Left cardiac atrium (tissue), 4 donors: ENCODE measurements around the gene IRAK4. TPM values are rescaled to one million over a fixed set of nuclear protein-coding genes. Genes with fewer than 3 reads are reported as not detected.

ENCODE experiments used
- ATAC-seq, 2 donors: fragments of 200-7000 bp; cut with Tn5 transposase; one replicate each; pipeline ENCODE4 v1.9.1; 2020; ENCODE audit warnings: mild to moderate bottlenecking in 2 of 2, moderate library complexity in 2 of 2
- DNase-seq: peaks from one replicate; pipeline ENCODE4 v3.0.0-alpha.2; 2020
- intact Hi-C, 2 donors: fragments of 100-400 bp; cut with DNase I; formaldehyde crosslinking; loops; one replicate each; pipeline versions ENCODE4 v1.14.1 to v1.15.1; 2022 to 2023
- total RNA-seq, 2 donors: library from RNA; stranded (reverse); fragmentation: NEBNext Ultra II Directional; extraction: Animal tissue kit (Norgen Biotek cat#: 25700); gene quantifications; one replicate each; pipeline ENCODE4 v1.2.1, GENCODE V29; 2021
- donor health status: DM: no; HTN: yes; CAD: no.
- donor health status: DM: no; HTN: yes; CAD: no; lungs with severe emphysema.
- donor health status: DM: yes; HTN: yes; CAD: no.
- donor health status: Dilated cardiomyopathy.

The IRAK4 gene
- total RNA-seq, 2 donors from 2014 or later, result 9.7 to 10.7 TPM

GRCh38 chr12:43826681-43827080 is 67.9 kb downstream of the IRAK4 start:
- DNase-seq, result no peak
- intact Hi-C loops, result no loop called here
- ATAC-seq, result no peak

GRCh38 chr12:43827093-43827492 is 68.3 kb downstream of the IRAK4 start:
- ATAC-seq (no peak), DNase-seq (no peak)
- intact Hi-C loops, result no loop called here

- ATAC-seq (no peak), DNase-seq (no peak)
- intact Hi-C loops, result no loop called here
Measured at GRCh38 chr12:43832463-43833168, 73.9 kb downstream of the IRAK4 start.

DNA sequence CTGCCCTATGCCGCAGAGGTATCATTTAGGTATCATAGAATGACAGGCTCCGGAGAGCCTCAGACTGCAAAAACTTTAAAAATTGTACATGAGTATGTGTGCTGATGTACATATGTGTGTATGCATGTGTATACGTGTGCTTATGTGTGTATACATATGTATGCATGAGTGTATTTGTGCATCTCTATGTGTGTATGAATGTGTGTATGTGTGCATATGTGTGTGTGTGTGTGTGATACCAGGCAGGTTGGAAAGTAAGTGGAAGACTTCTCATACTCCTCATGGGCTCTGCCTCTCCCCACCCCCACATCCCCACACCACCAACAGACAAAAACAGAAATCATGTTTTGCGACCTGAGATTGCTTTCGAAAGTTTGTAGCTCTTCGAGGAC is 76.5 kb downstream of the IRAK4 start:
- intact Hi-C loops, result no loop called here
- peak; percentile 2 to 4 for ATAC-seq
- DNase-seq, result no peak

DNA sequence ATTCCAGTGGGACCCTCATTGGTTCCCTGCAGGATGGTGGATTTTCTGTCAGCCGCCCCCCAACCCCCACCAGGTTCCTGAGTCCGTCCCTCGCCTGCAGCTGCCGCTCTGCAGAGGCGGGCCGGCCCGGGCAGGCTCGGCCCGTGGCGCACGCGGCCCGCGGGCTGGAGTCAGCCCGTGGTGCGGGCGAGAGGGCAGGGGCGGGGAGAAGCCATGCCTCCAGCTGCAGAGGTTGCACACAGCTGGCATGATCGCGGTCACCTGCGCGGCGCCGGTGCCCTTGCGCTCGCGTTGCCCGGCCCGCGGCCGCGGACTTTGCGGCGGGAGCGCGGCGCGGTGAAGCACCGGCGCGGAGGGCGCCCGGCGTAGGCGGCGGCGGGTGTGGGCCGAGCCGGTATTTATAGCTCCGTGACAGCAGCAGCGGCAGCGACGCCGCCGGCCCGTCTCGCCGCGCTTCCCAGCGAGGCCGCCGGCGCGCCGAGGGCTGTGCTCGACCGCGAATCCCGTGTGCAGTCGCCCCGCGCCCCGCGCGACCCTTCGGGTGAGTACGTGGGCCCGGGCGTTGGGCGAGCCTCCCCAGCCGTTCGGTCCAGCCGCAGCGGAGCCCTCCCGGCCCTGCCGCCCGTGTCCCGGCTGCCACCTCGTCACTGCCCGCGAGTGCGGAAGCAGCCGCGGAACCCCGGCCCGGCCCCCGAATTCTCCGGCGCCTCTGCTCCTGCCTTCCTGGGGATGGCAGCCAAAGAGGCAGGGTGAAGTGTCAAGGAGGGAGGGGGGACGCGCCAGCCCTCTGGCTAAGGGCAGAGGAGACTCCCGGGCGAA is 77.1 kb downstream of the IRAK4 start, which contains the start of gene TMEM117:
TSS of gene TMEM117 (plus strand) at position 426 of the 819 bp plus-strand sequence.
- ATAC-seq (peak; percentile 94), DNase-seq (peak; percentile 88)
- intact Hi-C loops, result loop anchor here in 1 of 2 donors (2.0 kb wide), 1 partner anchor 29 kb away; the partner anchor contains the start of gene TWF1

DNA sequence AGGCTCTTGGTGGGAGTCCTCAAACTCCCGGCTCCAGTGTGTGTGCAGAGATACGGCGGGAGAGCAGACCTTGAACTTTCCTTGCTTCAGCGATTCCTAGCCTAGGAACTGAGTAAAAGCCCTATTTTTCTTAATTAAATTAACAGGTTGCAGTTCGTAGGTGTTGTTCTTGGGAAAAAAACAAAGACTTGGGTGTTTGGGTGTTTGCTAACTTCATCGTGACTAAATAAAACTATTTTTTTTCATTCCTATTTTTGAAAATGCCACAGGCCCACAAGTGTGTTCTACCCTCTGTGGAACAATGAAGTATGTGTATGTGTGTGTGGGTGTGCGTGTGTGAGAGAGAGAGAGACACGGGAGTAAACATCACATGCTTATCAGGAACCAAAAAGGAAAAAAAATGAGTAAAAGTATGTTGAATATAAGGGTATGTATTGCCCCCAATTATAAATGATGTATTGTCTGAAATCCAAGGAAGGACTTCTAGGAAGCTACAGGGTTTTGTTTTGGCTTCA is 77.8 kb downstream of the IRAK4 start:
- no peak for DNase-seq
- intact Hi-C loops, result loop anchor here in 1 of 2 donors (2.0 kb wide), 1 partner anchor 30 kb away; the partner anchor contains the start of gene TWF1
- peak in 1 of 2 donors; percentile 57 for ATAC-seq

Other genes starting within 250 kb of the IRAK4 start
- gene ADAMTS20, start 206.7 kb upstream of the IRAK4 start, total RNA-seq, result not detected
- 1 to 10 TPM; 6.8 to 9.1 TPM for gene PUS7L, start 161 bp upstream of the IRAK4 start, total RNA-seq
- 10 to 100 TPM; 26.7 to 32.4 TPM for gene TWF1, start 47.4 kb downstream of the IRAK4 start, total RNA-seq
- 1 to 10 TPM; 7.3 to 9.8 TPM for gene TMEM117, start 77.1 kb downstream of the IRAK4 start, total RNA-seq